Glutamatergic neuron (in vitro differentiated cells): ENCODE data around the gene DAPK3. TPM values are rescaled to one million over a fixed set of nuclear protein-coding genes. Genes with fewer than 3 reads are reported as not detected.
A peak's percentile ranks its signal among the peaks of the same experiment; 100 is the strongest.

Experiments used
- DNase-seq: peaks from one replicate; pipeline ENCODE4 v3.0.0; 2022
- H3K27ac Mint-ChIP-seq: one replicate; pipeline ENCODE4 v1.8.0; 2020; ENCODE audit warnings: mild to moderate bottlenecking, mixed read lengths, inconsistent platforms; ENCODE audit not compliant: unreplicated experiment
- H3K27me3 Mint-ChIP-seq: one replicate; pipeline ENCODE4 v1.8.0; 2020; ENCODE audit warnings: mild to moderate bottlenecking, moderate library complexity, mixed read lengths, inconsistent platforms; ENCODE audit not compliant: unreplicated experiment
- H3K36me3 Mint-ChIP-seq: one replicate; pipeline ENCODE4 v1.8.0; 2020; ENCODE audit warnings: mild to moderate bottlenecking, mixed read lengths, inconsistent platforms; ENCODE audit not compliant: unreplicated experiment
- H3K4me1 Mint-ChIP-seq: one replicate; pipeline ENCODE4 v1.8.0; 2020; ENCODE audit warnings: mild to moderate bottlenecking, low read depth, mixed read lengths, inconsistent platforms; ENCODE audit not compliant: unreplicated experiment
- H3K4me3 Mint-ChIP-seq: one replicate; pipeline ENCODE4 v1.8.0; 2020; ENCODE audit warnings: mild to moderate bottlenecking, mixed read lengths, inconsistent platforms; ENCODE audit not compliant: unreplicated experiment
- H3K9me3 Mint-ChIP-seq: one replicate; pipeline ENCODE4 v1.8.0; 2020; ENCODE audit warnings: mild to moderate bottlenecking, moderate library complexity, mixed read lengths, inconsistent platforms; ENCODE audit not compliant: unreplicated experiment
- total RNA-seq: library from RNA; stranded (reverse); fragmentation: NEBNext Ultra II Directional; extraction: Animal tissue kit (Norgen Biotek cat#: 25700); gene quantifications from one replicate; pipeline ENCODE4 v1.2.1, GENCODE V29; 2021; ENCODE audit not compliant: unreplicated experiment
- TF ChIP-seq, protein P1 (sequence below): fragments of 200-600 bp; sonication (generic); IDR thresholded peaks from one replicate; pipeline ENCODE4 v1.5.0; 2021; ENCODE audit not compliant: partially characterized antibody, unreplicated experiment

DAPK3 gene
- total RNA-seq, 1 donor from 2014 or later = 221 TPM

DNA sequence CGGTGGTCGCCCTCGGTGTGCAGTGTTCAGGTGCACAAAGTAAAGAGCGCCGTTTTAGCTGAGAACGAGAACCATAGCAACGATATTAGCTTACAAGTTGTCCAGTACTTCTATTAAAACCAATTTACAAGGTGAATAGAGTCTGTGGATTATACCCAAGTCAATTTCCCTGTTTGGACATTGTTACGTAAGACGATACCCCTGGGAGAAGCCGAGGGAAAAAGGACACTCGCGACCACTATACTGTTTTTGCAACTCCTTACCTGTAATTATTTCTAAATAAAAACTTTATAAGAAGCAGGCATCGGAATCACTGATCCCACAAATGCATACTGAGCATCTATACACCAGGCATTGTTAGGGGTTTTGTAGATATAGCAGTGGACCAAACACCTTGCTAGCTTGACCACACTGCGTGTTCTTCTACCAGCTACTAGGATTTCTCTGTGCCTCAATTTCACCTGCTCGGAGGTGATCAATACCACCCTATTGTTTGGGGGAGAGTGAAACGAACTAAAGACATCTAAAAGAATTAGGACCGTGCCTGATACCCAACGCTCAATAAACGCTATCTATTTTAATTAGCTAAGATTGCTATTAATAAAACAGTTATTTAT lies 14.9 kb upstream of the DAPK3 start:
- H3K4me1 Mint-ChIP-seq = peaks cover 18% of the 10 kb centered on the region
- H3K4me3 Mint-ChIP-seq = peak overlapping the region; percentile 98
- H3K36me3 Mint-ChIP-seq = no peaks in the 10 kb centered on the region
- peak overlapping the region; percentile 89 for H3K27ac Mint-ChIP-seq
- H3K27me3 Mint-ChIP-seq = peaks cover 8% of the 10 kb centered on the region
- TF ChIP-seq, protein P1, sequence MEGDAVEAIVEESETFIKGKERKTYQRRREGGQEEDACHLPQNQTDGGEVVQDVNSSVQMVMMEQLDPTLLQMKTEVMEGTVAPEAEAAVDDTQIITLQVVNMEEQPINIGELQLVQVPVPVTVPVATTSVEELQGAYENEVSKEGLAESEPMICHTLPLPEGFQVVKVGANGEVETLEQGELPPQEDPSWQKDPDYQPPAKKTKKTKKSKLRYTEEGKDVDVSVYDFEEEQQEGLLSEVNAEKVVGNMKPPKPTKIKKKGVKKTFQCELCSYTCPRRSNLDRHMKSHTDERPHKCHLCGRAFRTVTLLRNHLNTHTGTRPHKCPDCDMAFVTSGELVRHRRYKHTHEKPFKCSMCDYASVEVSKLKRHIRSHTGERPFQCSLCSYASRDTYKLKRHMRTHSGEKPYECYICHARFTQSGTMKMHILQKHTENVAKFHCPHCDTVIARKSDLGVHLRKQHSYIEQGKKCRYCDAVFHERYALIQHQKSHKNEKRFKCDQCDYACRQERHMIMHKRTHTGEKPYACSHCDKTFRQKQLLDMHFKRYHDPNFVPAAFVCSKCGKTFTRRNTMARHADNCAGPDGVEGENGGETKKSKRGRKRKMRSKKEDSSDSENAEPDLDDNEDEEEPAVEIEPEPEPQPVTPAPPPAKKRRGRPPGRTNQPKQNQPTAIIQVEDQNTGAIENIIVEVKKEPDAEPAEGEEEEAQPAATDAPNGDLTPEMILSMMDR = no peak
- peaks cover 21% of the 10 kb centered on the region for H3K9me3 Mint-ChIP-seq
- no peak for DNase-seq

DNA sequence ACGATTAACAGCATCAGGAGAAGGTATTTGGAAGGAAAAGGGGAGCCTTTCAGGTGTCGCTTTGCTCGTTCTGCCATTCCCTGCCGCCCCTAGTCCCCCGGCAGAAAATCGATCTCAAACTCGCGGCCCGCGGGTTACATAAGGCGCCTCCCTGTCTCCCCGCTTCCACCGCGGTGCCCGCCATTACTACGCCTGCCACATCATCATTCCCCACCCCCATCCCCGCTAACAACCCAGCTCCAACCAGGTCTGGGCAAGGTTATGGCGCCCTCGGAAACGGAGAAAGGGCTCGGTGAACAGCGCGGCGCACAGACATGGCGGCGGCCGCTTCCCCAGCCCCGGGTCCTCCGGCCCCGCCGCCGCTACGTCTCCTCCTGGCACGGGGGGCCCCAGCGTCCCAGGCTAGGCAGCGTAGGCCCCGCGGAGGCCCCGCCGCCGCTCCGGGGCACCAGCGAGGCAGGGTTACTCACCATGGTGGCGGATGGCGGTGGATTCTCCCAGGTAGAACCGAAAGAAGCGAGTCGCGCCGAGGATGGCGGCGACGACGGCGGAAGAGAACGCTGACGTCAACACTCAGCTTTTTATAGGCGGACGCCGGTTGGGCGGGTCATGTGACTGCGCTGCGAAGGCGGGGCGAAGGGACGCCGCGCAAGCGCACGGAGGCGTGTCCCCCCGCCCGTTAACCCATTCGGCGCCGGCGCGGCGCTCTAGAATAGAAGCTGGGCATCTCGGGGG lies 14.2 kb upstream of the DAPK3 start, which contains the start of gene EEF2:
Gene EEF2 (minus strand): TSS at position 556 of the 735 bp plus-strand sequence. CDS start 83 bp downstream, at position 473.
- Mint-ChIP-seq H3K27ac (peak within 1 kb of the TSS; percentile 93), H3K4me1 (peaks cover 18% of the 10 kb centered on the region), H3K4me3 (peak within 1 kb of the TSS; percentile 98), H3K9me3 (peaks cover 18% of the 10 kb centered on the region), H3K27me3 (peaks cover 6% of the 10 kb centered on the region), H3K36me3 (no peaks in the 10 kb centered on the region)
- TF ChIP-seq, protein P1 = no peak
- DNase-seq = peak; percentile 92

DNA sequence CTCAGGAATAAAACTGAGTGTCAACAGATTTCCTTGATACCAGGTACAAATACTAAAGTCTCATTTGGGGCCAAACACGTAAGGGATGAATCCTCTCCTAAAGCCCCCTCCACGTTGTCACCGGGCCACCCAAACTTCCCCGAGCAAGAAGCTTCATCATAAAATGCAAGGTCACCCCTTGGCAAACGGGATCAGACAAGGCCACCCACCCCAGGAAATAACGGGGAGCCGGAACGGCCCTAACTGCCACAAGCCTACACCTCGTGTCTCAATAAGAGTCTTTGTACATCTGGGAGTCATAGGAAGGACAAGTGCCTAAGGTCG lies 13.6 kb upstream of the DAPK3 start:
- Mint-ChIP-seq H3K4me1 (peaks cover 18% of the 10 kb centered on the region), H3K36me3 (no peaks in the 10 kb centered on the region), H3K27me3 (peaks cover 5% of the 10 kb centered on the region), H3K27ac (peak overlapping the region; percentile 93), H3K9me3 (peaks cover 16% of the 10 kb centered on the region), H3K4me3 (peak overlapping the region; percentile 98)
- no peak for DNase-seq
- TF ChIP-seq, protein P1 = no peak

DNA sequence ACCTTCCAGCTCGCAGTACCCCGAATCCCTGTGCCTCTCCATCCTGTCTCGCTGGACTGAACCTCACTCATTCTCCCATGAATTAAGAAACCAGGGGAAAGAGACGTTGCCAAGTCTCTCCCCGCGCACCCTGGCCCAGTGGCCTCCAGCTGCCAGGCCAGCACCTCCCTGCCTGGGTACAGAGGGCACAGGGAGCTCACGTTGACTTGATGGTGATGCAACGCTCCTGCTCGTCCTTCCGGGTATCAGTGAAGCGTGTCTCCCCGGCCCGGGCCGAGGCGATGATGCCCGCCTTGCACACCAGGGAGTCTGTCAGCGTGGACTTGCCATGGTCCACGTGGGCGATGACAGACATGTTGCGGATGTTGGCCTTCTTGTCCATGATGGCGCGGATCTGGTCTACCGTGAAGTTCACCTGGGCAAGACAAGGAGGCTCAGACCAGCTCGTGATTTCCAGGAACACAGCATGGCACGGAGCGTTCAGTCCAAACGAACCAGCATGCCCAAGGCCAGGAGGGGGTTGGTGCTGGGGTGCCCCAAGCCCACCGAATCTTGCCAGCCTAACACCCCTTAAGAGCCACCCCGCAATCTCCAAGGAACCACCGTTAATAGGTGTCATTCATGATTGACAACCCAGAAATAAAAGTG lies 13.2 kb upstream of the DAPK3 start:
- peaks cover 18% of the 10 kb centered on the region for H3K4me1 Mint-ChIP-seq
- H3K9me3 Mint-ChIP-seq = peaks cover 16% of the 10 kb centered on the region
- H3K36me3 Mint-ChIP-seq = no peaks in the 10 kb centered on the region
- DNase-seq = no peak
- peaks cover 5% of the 10 kb centered on the region for H3K27me3 Mint-ChIP-seq
- peak overlapping the region; percentile 98 for H3K4me3 Mint-ChIP-seq
- TF ChIP-seq, protein P1 = no peak
- H3K27ac Mint-ChIP-seq = peak overlapping the region; percentile 93

DNA sequence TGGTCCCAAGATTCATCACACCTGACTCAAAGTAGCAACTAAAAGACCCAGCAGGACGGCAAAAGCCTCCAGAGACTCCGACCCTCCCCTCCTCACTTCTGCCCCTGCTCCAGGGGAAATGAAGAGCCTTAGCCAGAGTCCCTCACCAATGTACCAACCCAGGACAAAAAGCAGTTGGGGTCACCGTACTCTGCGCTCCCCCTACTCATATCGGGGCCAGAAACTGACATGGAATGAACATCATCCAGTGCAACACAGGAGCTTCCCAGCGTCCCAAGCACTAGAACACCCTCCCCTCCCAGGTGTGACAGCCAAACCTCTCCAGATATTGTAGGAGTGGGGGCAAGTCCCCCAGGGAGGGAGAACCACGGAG lies 12.6 kb upstream of the DAPK3 start:
- H3K27me3 Mint-ChIP-seq = peaks cover 5% of the 10 kb centered on the region
- H3K9me3 Mint-ChIP-seq = peaks cover 16% of the 10 kb centered on the region
- TF ChIP-seq, protein P1 = no peak
- H3K4me1 Mint-ChIP-seq = peaks cover 18% of the 10 kb centered on the region
- H3K36me3 Mint-ChIP-seq = no peaks in the 10 kb centered on the region
- peak overlapping the region; percentile 98 for H3K4me3 Mint-ChIP-seq
- no peak for DNase-seq
- H3K27ac Mint-ChIP-seq = peak overlapping the region; percentile 77
